ENCODE results near the gene EIF4G1. TPM values are rescaled to one million over a fixed set of nuclear protein-coding genes. Genes with fewer than 3 reads are reported as not detected.

EIF4G1 gene
- total and polyA plus RNA-seq, 4 donors, result 72.8 to 285 (median 187) TPM

DNA sequence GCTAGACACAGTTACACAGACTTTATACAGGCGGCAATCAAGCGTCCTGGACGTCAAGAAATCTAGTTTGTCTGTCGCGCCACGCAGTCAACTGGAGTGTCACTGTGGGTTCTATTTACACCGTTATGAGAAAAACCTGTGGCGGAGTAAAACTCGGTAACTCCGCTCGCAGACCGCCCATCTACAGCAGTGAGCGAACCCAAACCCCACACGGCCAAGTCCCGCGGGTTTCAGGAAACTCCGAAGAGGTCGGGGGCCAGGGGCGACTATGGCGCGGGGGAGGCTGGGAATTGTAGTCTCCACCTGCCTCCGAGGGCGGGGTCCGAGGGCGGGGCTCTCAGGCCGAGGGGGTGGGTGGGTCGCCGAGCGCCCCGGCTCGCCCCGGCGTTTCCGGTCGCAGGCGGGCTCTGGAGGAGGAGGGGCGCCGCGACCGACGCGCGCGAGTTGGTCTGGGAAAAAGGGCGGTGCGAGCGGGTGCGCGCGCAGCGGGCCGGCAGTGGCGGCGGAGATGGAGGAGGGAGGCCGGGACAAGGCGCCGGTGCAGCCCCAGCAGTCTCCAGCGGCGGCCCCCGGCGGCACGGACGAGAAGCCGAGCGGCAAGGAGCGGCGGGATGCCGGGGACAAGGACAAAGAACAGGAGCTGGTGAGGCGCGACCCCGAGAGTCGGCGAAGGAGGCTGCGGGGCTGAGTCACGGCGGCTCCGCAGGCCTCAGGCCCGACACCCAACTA, 15.5 kb upstream of the EIF4G1 start, which contains the start of gene PSMD2:
Gene PSMD2 (plus strand): TSS at position 483 of the 729 bp plus-strand sequence. CDS start 26 bp downstream, at position 509.
- intact Hi-C loops (cut with DNase I), result loop anchor here (5.0 kb wide), 3 partner anchors 37 to 112 kb away; partner anchors contain the start of genes ABCF3 (in 1 of the 2), ALG3 (in 1 of the 2), CAMK2N2 (in 1 of the 2) and EEF1AKMT4 (in 1 of the 2)
- peak; percentile 100 for ATAC-seq (ENCODE audit: low FRiP score)
- DNase-seq, result peak; percentile 99
- peak within 1 kb of the TSS; percentile 65 to 74 for H3K4me3 ChIP-seq (ENCODE audit: low read length in 2 of 2)
- peaks cover 0 to 11% of the 10 kb centered on the region in 2 donors for H3K36me3 ChIP-seq (ENCODE audit: control insufficient read depth in 1 of 2, insufficient read depth in 2 of 2, low read length in 1 of 2)
- H3K27me3 ChIP-seq (ENCODE audit: control insufficient read depth in 1 of 2, insufficient read depth in 2 of 2, low read length in 1 of 2), result no peaks in the 10 kb centered on the region
- no peaks in the 10 kb centered on the region for H3K9me3 ChIP-seq (ENCODE audit: control insufficient read depth, low read length)
- H3K27ac ChIP-seq (ENCODE audit: low read depth in 1 of 2, low read length in 2 of 2), result peak within 1 kb of the TSS in 1 of 2 donors; percentile 83
- 0% methylated on average over 58 to 78 of the region's 78 CpGs for WGBS, 2 donors
- H3K4me1 ChIP-seq (ENCODE audit: control insufficient read depth in 1 of 2, insufficient read depth in 2 of 2, low read length in 2 of 2), result peaks cover 0 to 1% of the 10 kb centered on the region in 2 donors

DNA sequence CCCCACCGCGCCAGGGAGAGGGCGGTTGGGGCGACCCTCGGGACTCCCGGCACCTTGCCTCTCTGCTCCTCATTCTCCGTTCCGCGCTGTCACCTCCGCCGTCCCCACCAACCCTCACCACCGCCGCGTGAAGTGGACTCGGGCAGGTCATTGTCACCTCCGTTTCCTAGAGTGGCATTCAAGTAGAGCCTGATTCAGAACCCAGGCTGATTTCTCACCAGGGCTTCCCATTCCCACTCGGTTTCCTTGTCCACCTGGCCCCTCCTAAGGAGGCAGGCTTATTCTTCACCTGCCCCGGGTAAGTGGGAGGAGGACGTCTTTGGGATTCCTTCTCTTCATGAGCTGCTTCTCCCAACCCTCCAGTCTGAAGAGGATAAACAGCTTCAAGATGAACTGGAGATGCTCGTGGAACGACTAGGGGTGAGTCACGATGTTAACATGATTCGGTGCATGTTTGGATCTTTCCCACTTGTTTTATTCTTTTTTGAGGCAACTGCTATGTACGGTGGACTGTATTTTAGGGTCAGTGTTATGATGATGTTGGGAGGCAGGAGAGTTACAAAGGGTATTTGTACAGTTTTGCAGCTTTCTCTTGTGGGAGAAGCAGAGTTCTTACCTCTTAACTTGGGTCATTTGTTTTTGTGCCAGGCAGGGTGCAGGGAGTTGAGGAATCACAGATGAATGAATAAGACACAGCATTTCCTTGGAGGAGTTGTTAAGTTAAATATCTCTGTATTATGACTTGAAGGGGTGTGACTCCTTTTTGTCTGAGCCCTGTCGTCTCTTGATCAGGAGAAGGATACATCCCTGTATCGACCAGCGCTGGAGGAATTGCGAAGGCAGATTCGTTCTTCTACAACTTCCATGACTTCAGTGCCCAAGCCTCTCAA, 14.7 kb upstream of the EIF4G1 start:
- intact Hi-C loops (cut with DNase I), result loop anchor here (5.0 kb wide), 3 partner anchors 37 to 112 kb away; partner anchors contain the start of genes ABCF3 (in 1 of the 2), ALG3 (in 1 of the 2), CAMK2N2 (in 1 of the 2) and EEF1AKMT4 (in 1 of the 2)
- no peaks in the 10 kb centered on the region for H3K27me3 ChIP-seq (ENCODE audit: control insufficient read depth in 1 of 2, insufficient read depth in 2 of 2, low read length in 1 of 2)
- H3K9me3 ChIP-seq (ENCODE audit: control insufficient read depth, low read length), result no peaks in the 10 kb centered on the region
- peaks cover 0 to 1% of the 10 kb centered on the region in 2 donors for H3K4me1 ChIP-seq (ENCODE audit: control insufficient read depth in 1 of 2, insufficient read depth in 2 of 2, low read length in 2 of 2)
- peak overlapping the region; percentile 65 to 74 for H3K4me3 ChIP-seq (ENCODE audit: low read length in 2 of 2)
- WGBS, 2 donors, result 16 to 17% methylated on average over 25 to 29 of the region's 29 CpGs
- peak overlapping the region in 1 of 2 donors; percentile 22 for H3K27ac ChIP-seq (ENCODE audit: low read depth in 1 of 2, low read length in 2 of 2)
- DNase-seq (peak in 1 of 2 donors; percentile 4), ATAC-seq (ENCODE audit: low FRiP score) (no peak)
- H3K36me3 ChIP-seq (ENCODE audit: control insufficient read depth in 1 of 2, insufficient read depth in 2 of 2, low read length in 1 of 2), result peaks cover 0 to 12% of the 10 kb centered on the region in 2 donors

DNA sequence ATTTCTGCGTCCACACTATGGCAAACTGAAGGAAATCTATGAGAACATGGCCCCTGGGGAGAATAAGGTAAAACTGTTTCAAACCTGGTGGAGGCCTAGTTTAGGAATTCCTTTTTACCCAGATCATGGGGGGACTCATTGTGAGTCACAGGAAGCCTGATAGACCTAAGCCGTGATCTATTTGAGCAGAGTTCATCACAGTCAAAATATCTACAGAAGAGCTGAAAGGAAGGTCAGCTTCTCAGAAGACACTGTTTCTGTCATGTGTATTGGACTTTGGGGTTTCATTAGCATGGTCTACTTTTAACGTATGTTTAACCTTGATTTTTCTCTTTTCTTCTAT, 14.1 kb upstream of the EIF4G1 start:
- intact Hi-C loops (cut with DNase I), result no loop called here
- no peak overlapping the region for H3K27ac ChIP-seq (ENCODE audit: low read depth in 1 of 2, low read length in 2 of 2)
- no peaks in the 10 kb centered on the region for H3K9me3 ChIP-seq (ENCODE audit: control insufficient read depth, low read length)
- no peaks in the 10 kb centered on the region for H3K27me3 ChIP-seq (ENCODE audit: control insufficient read depth in 1 of 2, insufficient read depth in 2 of 2, low read length in 1 of 2)
- peaks cover 0 to 12% of the 10 kb centered on the region in 2 donors for H3K36me3 ChIP-seq (ENCODE audit: control insufficient read depth in 1 of 2, insufficient read depth in 2 of 2, low read length in 1 of 2)
- 62 to 69% methylated on average over 3 of the region's 3 CpGs for WGBS, 2 donors
- H3K4me3 ChIP-seq (ENCODE audit: low read length in 2 of 2), result no peak overlapping the region
- DNase-seq, result no peak
- peaks cover 0 to 1% of the 10 kb centered on the region in 2 donors for H3K4me1 ChIP-seq (ENCODE audit: control insufficient read depth in 1 of 2, insufficient read depth in 2 of 2, low read length in 2 of 2)
- ATAC-seq (ENCODE audit: low FRiP score), result no peak

DNA sequence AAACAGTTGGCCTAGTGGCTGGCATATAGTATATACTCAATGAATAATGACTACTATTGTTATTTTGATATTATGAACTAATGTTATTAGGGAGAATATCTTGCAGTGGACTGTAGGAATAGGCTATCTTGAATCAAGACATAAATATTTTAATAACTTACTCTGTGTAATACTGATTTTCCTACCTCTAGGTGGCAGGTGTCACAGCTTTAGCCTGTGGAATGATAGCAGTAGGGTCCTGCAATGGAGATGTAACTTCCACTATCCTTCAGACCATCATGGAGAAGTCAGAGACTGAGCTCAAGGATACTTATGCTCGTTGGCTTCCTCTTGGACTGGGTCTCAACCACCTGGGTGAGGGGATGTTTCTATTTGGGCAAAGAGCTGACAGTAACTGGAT, 8.8 kb upstream of the EIF4G1 start:
- Histone ChIP-seq H3K27ac (ENCODE audit: low read depth in 1 of 2, low read length in 2 of 2) (no peak overlapping the region), H3K4me1 (ENCODE audit: control insufficient read depth in 1 of 2, insufficient read depth in 2 of 2, low read length in 2 of 2) (no peaks in the 10 kb centered on the region), H3K36me3 (ENCODE audit: control insufficient read depth in 1 of 2, insufficient read depth in 2 of 2, low read length in 1 of 2) (peaks cover 10 to 29% of the 10 kb centered on the region in 2 donors), H3K9me3 (ENCODE audit: control insufficient read depth, low read length) (no peaks in the 10 kb centered on the region), H3K27me3 (ENCODE audit: control insufficient read depth in 1 of 2, insufficient read depth in 2 of 2, low read length in 1 of 2) (no peaks in the 10 kb centered on the region), H3K4me3 (ENCODE audit: low read length in 2 of 2) (no peak overlapping the region)
- DNase-seq (no peak), ATAC-seq (ENCODE audit: low FRiP score) (no peak)
- intact Hi-C loops (cut with DNase I), result no loop called here
- 57 to 66% methylated on average over 1 of the region's 1 CpG for WGBS, 2 donors

DNA sequence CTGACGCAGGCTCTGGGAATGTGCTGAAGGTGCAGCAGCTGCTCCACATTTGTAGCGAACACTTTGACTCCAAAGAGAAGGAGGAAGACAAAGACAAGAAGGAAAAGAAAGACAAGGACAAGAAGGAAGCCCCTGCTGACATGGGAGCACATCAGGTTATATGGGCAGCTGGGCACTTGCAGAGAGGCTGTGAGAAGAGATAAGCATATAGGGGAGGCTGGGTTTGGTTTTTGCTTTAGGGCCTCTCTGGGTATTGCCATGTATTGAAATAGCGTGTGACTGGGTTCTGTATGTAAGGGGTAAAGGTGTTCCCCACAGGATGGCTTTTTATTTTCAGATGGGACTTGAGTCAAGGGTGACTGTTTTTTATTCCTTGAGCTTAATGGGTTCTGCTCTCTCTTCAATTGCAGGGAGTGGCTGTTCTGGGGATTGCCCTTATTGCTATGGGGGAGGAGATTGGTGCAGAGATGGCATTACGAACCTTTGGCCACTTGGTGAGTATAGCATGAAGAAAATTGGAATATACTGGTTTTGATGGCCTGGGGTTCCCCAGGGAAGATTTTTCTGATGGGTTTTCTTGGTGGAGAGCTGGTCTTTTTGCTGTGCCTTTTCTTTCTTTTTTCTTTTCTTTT, 7.9 kb upstream of the EIF4G1 start:
- intact Hi-C loops (cut with DNase I), result no loop called here
- 90% methylated on average over 4 of the region's 4 CpGs for WGBS, 2 donors
- H3K36me3 ChIP-seq (ENCODE audit: control insufficient read depth in 1 of 2, insufficient read depth in 2 of 2, low read length in 1 of 2), result peaks cover 10 to 29% of the 10 kb centered on the region in 2 donors
- no peaks in the 10 kb centered on the region for H3K27me3 ChIP-seq (ENCODE audit: control insufficient read depth in 1 of 2, insufficient read depth in 2 of 2, low read length in 1 of 2)
- H3K4me1 ChIP-seq (ENCODE audit: control insufficient read depth in 1 of 2, insufficient read depth in 2 of 2, low read length in 2 of 2), result no peaks in the 10 kb centered on the region
- no peak overlapping the region for H3K4me3 ChIP-seq (ENCODE audit: low read length in 2 of 2)
- ATAC-seq (ENCODE audit: low FRiP score) (no peak), DNase-seq (no peak)
- no peak overlapping the region for H3K27ac ChIP-seq (ENCODE audit: low read depth in 1 of 2, low read length in 2 of 2)
- no peaks in the 10 kb centered on the region for H3K9me3 ChIP-seq (ENCODE audit: control insufficient read depth, low read length)

DNA sequence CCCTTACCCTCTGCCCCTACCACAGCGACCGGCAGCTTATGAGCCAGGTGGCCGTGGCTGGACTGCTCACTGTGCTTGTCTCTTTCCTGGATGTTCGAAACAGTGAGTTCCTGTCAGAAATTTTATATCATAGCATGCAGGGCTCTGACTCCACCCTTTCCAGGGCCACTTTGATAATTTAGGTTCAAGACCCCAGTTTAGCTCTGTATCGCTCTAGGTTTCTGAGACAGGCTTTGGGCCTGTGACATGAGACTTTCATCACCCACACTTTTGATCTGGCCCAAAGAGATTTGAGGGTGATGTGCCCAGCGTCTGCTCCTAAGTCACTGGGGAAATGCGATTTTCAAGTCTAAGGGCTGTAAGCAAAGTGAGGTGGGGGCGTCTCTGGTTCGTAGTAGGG, 6.5 kb upstream of the EIF4G1 start:
- DNase-seq (peak in 1 of 2 donors; percentile 17), ATAC-seq (ENCODE audit: low FRiP score) (no peak)
- 94 to 95% methylated on average over 9 of the region's 9 CpGs for WGBS, 2 donors
- Histone ChIP-seq H3K9me3 (ENCODE audit: control insufficient read depth, low read length) (no peaks in the 10 kb centered on the region), H3K27ac (ENCODE audit: low read depth in 1 of 2, low read length in 2 of 2) (no peak overlapping the region), H3K27me3 (ENCODE audit: control insufficient read depth in 1 of 2, insufficient read depth in 2 of 2, low read length in 1 of 2) (no peaks in the 10 kb centered on the region), H3K4me1 (ENCODE audit: control insufficient read depth in 1 of 2, insufficient read depth in 2 of 2, low read length in 2 of 2) (no peaks in the 10 kb centered on the region), H3K4me3 (ENCODE audit: low read length in 2 of 2) (no peak overlapping the region), H3K36me3 (ENCODE audit: control insufficient read depth in 1 of 2, insufficient read depth in 2 of 2, low read length in 1 of 2) (peaks cover 10 to 22% of the 10 kb centered on the region in 2 donors)
- intact Hi-C loops (cut with DNase I), result no loop called here

DNA sequence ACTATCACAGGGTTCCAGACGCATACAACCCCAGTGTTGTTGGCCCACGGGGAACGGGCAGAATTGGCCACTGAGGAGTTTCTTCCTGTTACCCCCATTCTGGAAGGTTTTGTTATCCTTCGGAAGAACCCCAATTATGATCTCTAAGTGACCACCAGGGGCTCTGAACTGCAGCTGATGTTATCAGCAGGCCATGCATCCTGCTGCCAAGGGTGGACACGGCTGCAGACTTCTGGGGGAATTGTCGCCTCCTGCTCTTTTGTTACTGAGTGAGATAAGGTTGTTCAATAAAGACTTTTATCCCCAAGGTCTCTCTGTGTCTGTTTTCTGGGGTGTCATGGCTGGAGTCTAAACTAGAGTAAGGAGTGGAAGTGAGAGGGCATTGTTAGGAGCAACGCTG, 5.7 kb upstream of the EIF4G1 start:
- Histone ChIP-seq H3K4me3 (ENCODE audit: low read length in 2 of 2) (no peak overlapping the region), H3K36me3 (ENCODE audit: control insufficient read depth in 1 of 2, insufficient read depth in 2 of 2, low read length in 1 of 2) (peaks cover 10 to 20% of the 10 kb centered on the region in 2 donors), H3K27ac (ENCODE audit: low read depth in 1 of 2, low read length in 2 of 2) (no peak overlapping the region), H3K4me1 (ENCODE audit: control insufficient read depth in 1 of 2, insufficient read depth in 2 of 2, low read length in 2 of 2) (no peaks in the 10 kb centered on the region), H3K27me3 (ENCODE audit: control insufficient read depth in 1 of 2, insufficient read depth in 2 of 2, low read length in 1 of 2) (no peaks in the 10 kb centered on the region), H3K9me3 (ENCODE audit: control insufficient read depth, low read length) (no peaks in the 10 kb centered on the region)
- ATAC-seq (ENCODE audit: low FRiP score) (no peak), DNase-seq (no peak)
- WGBS, 2 donors, result 75 to 77% methylated on average over 7 of the region's 7 CpGs
- intact Hi-C loops (cut with DNase I), result no loop called here

DNA sequence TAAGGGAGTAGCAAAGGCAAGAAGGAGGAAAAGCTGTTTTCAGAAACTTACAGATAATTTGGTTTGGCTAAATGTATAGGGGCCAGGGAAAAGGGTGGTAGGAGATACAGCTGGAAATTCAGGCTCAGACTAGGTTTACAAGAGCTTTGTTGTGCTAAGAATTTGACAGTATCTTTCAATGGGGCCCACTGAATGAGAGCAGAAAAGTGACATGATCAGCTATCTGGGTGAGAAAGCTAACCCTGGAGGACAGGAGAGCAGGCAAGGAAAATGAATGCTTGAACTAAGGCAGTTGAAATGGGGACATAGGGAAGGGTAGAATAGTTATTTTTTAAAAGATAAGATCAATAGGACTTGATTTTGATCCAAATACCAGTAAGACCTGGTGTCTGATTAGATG, 2.8 kb upstream of the EIF4G1 start:
- intact Hi-C loops (cut with DNase I), result no loop called here
- Histone ChIP-seq H3K4me1 (ENCODE audit: control insufficient read depth in 1 of 2, insufficient read depth in 2 of 2, low read length in 2 of 2) (peaks cover 0 to 2% of the 10 kb centered on the region in 2 donors), H3K27me3 (ENCODE audit: control insufficient read depth in 1 of 2, insufficient read depth in 2 of 2, low read length in 1 of 2) (no peaks in the 10 kb centered on the region), H3K4me3 (ENCODE audit: low read length in 2 of 2) (no peak overlapping the region), H3K36me3 (ENCODE audit: control insufficient read depth in 1 of 2, insufficient read depth in 2 of 2, low read length in 1 of 2) (peaks cover 3 to 7% of the 10 kb centered on the region in 2 donors), H3K27ac (ENCODE audit: low read depth in 1 of 2, low read length in 2 of 2) (no peak overlapping the region), H3K9me3 (ENCODE audit: control insufficient read depth, low read length) (no peaks in the 10 kb centered on the region)
- ATAC-seq (ENCODE audit: low FRiP score), result no peak
- DNase-seq, result no peak

All from aorta (tissue), 5 donors.